IPS-18a (cell line): ENCODE results near the gene LCNL1.

Experiments
- H3K27ac ChIP-seq: one replicate; pipeline ENCODE4 v1.5.1; 2013; ENCODE audit warnings: low read length
- H3K27me3 ChIP-seq: one replicate; pipeline ENCODE4 v1.6.1; 2013; ENCODE audit warnings: mild to moderate bottlenecking, low read length; ENCODE audit not compliant: control insufficient read depth, insufficient read depth
- H3K36me3 ChIP-seq: one replicate; pipeline ENCODE4 v1.6.1; 2013; ENCODE audit warnings: low read depth, low read length; ENCODE audit not compliant: control insufficient read depth
- H3K4me1 ChIP-seq: one replicate; pipeline ENCODE4 v1.6.1; 2013; ENCODE audit warnings: low read depth, low read length; ENCODE audit not compliant: control insufficient read depth
- H3K4me3 ChIP-seq: one replicate; pipeline ENCODE4 v1.5.1; 2013; ENCODE audit warnings: low read length
- H3K9ac ChIP-seq: one replicate; pipeline ENCODE4 v1.6.1; 2013; ENCODE audit warnings: mild to moderate bottlenecking, low read length, moderate library complexity
- H3K9me3 ChIP-seq: one replicate; pipeline ENCODE4 v1.6.1; 2013; ENCODE audit warnings: low read depth, low read length; ENCODE audit not compliant: control insufficient read depth

The LCNL1 gene

GRCh38 chr9:137020771-137021567 lies 38.2 kb downstream of the LCNL1 start:
- Histone ChIP-seq H3K4me3 (no peak overlapping the region), H3K9ac (no peak overlapping the region), H3K36me3 (no peaks in the 10 kb centered on the region), H3K9me3 (no peaks in the 10 kb centered on the region), H3K4me1 (no peaks in the 10 kb centered on the region), H3K27me3 (no peaks in the 10 kb centered on the region), H3K27ac (no peak overlapping the region)

- H3K9me3 ChIP-seq = no peaks in the 10 kb centered on the region
- peaks cover 6% of the 10 kb centered on the region for H3K27me3 ChIP-seq
- no peaks in the 10 kb centered on the region for H3K36me3 ChIP-seq
- no peak overlapping the region for H3K4me3 ChIP-seq
- H3K4me1 ChIP-seq = no peaks in the 10 kb centered on the region
- no peak overlapping the region for H3K27ac ChIP-seq
- H3K9ac ChIP-seq = no peak overlapping the region
Measured at GRCh38 chr9:137021568-137021978, 38.8 kb downstream of the LCNL1 start.

- H3K9me3 ChIP-seq = no peaks in the 10 kb centered on the region
- no peaks in the 10 kb centered on the region for H3K4me1 ChIP-seq
- no peaks in the 10 kb centered on the region for H3K36me3 ChIP-seq
- H3K4me3 ChIP-seq = no peak overlapping the region
- no peak overlapping the region for H3K27ac ChIP-seq
- peaks cover 11% of the 10 kb centered on the region for H3K27me3 ChIP-seq
- no peak overlapping the region for H3K9ac ChIP-seq
Measured at GRCh38 chr9:137021979-137022661, 39.3 kb downstream of the LCNL1 start.

- H3K4me3 ChIP-seq = no peak overlapping the region
- no peak overlapping the region for H3K9ac ChIP-seq
- peaks cover 16% of the 10 kb centered on the region for H3K27me3 ChIP-seq
- H3K9me3 ChIP-seq = no peaks in the 10 kb centered on the region
- H3K4me1 ChIP-seq = no peaks in the 10 kb centered on the region
- no peak overlapping the region for H3K27ac ChIP-seq
- no peaks in the 10 kb centered on the region for H3K36me3 ChIP-seq
Measured at GRCh38 chr9:137022662-137023008, 39.8 kb downstream of the LCNL1 start.

- Histone ChIP-seq H3K27ac (no peak overlapping the region), H3K27me3 (peaks cover 16% of the 10 kb centered on the region), H3K9ac (no peak overlapping the region), H3K36me3 (no peaks in the 10 kb centered on the region), H3K4me1 (no peaks in the 10 kb centered on the region), H3K9me3 (no peaks in the 10 kb centered on the region), H3K4me3 (no peak overlapping the region)
Measured at GRCh38 chr9:137023157-137023556, 40.4 kb downstream of the LCNL1 start.

- Histone ChIP-seq H3K4me1 (no peaks in the 10 kb centered on the region), H3K9ac (no peak overlapping the region), H3K4me3 (no peak overlapping the region), H3K27me3 (peaks cover 19% of the 10 kb centered on the region), H3K9me3 (no peaks in the 10 kb centered on the region), H3K36me3 (no peaks in the 10 kb centered on the region), H3K27ac (no peak overlapping the region)
Measured at GRCh38 chr9:137023583-137023991, 40.8 kb downstream of the LCNL1 start.

GRCh38 chr9:137025517-137025966 lies 42.7 kb downstream of the LCNL1 start:
- Histone ChIP-seq H3K4me3 (no peak overlapping the region), H3K4me1 (no peaks in the 10 kb centered on the region), H3K36me3 (no peaks in the 10 kb centered on the region), H3K9ac (no peak overlapping the region), H3K9me3 (no peaks in the 10 kb centered on the region), H3K27ac (no peak overlapping the region), H3K27me3 (peaks cover 27% of the 10 kb centered on the region)

- Histone ChIP-seq H3K4me3 (no peak overlapping the region), H3K4me1 (no peaks in the 10 kb centered on the region), H3K9me3 (no peaks in the 10 kb centered on the region), H3K9ac (no peak overlapping the region), H3K27ac (no peak overlapping the region), H3K36me3 (no peaks in the 10 kb centered on the region), H3K27me3 (peaks cover 27% of the 10 kb centered on the region)
Measured at GRCh38 chr9:137026384-137026783, 43.6 kb downstream of the LCNL1 start.

- Histone ChIP-seq H3K27ac (no peak overlapping the region), H3K4me1 (no peaks in the 10 kb centered on the region), H3K36me3 (no peaks in the 10 kb centered on the region), H3K9me3 (no peaks in the 10 kb centered on the region), H3K4me3 (no peak overlapping the region), H3K9ac (no peak overlapping the region), H3K27me3 (peaks cover 27% of the 10 kb centered on the region)
Measured at GRCh38 chr9:137026828-137027227, 44.0 kb downstream of the LCNL1 start.

- no peak within 1 kb of the TSS for H3K27ac ChIP-seq
- no peak within 1 kb of the TSS for H3K9ac ChIP-seq
- no peaks in the 10 kb centered on the region for H3K4me1 ChIP-seq
- H3K27me3 ChIP-seq = peaks cover 27% of the 10 kb centered on the region
- H3K4me3 ChIP-seq = peak within 1 kb of the TSS; percentile 50
- H3K36me3 ChIP-seq = no peaks in the 10 kb centered on the region
- no peaks in the 10 kb centered on the region for H3K9me3 ChIP-seq
Measured at GRCh38 chr9:137027369-137028262, 44.8 kb downstream of the LCNL1 start, which contains the start of gene ABCA2. Gene ABCA2 (minus strand): TSS chr9:137028237. CDS start chr9:137028140, 97 bp downstream.
